Activated naive CD8-positive, alpha-beta T cell treated with anti-CD3 and anti-CD28 coated beads, Interleukin-2, amount 50 U/mL, for 24 hours (primary cell): ENCODE measurements around the gene SKP1.
A peak's percentile ranks its signal among the peaks of the same experiment; 100 is the strongest.
"Not testable (repeated sequence)": the region's sequence is repeated elsewhere in the genome, so short reads cannot be mapped to it uniquely, and the experiment has no call there.

Source experiments
- ATAC-seq: fragments of 150-1000 bp; cut with Tn5 transposase; one replicate; pipeline ENCODE4 v1.10.0; 2021
- DNase-seq: peaks from one replicate; pipeline ENCODE4 v3.0.0; 2021
- H3K27ac Mint-ChIP-seq: one replicate; pipeline ENCODE4 v1.8.0; 2021; ENCODE audit warnings: mild to moderate bottlenecking, mixed read lengths
- H3K27me3 Mint-ChIP-seq: one replicate; pipeline ENCODE4 v1.8.0; 2021; ENCODE audit warnings: mixed read lengths
- H3K36me3 Mint-ChIP-seq: one replicate; pipeline ENCODE4 v1.8.0; 2021; ENCODE audit warnings: low read depth, mixed read lengths
- H3K4me1 Mint-ChIP-seq: one replicate; pipeline ENCODE4 v1.8.0; 2021; ENCODE audit warnings: mixed read lengths
- H3K4me3 Mint-ChIP-seq: one replicate; pipeline ENCODE4 v1.8.0; 2021; ENCODE audit warnings: mild to moderate bottlenecking, moderate library complexity, mixed read lengths
- H3K9me3 Mint-ChIP-seq: one replicate; pipeline ENCODE4 v1.8.0; 2021; ENCODE audit warnings: mixed read lengths

SKP1 gene

GRCh38 chr5:134176511-134177368 is at the start of gene SKP1:
Gene SKP1 (minus strand): TSS chr5:134176950. CDS start chr5:134174022, 2,928 bp downstream.
- peak; percentile 86 for DNase-seq
- Mint-ChIP-seq H3K4me1 (peaks cover 28% of the 10 kb centered on the region), H3K4me3 (peak within 1 kb of the TSS; percentile 94)

DNA sequence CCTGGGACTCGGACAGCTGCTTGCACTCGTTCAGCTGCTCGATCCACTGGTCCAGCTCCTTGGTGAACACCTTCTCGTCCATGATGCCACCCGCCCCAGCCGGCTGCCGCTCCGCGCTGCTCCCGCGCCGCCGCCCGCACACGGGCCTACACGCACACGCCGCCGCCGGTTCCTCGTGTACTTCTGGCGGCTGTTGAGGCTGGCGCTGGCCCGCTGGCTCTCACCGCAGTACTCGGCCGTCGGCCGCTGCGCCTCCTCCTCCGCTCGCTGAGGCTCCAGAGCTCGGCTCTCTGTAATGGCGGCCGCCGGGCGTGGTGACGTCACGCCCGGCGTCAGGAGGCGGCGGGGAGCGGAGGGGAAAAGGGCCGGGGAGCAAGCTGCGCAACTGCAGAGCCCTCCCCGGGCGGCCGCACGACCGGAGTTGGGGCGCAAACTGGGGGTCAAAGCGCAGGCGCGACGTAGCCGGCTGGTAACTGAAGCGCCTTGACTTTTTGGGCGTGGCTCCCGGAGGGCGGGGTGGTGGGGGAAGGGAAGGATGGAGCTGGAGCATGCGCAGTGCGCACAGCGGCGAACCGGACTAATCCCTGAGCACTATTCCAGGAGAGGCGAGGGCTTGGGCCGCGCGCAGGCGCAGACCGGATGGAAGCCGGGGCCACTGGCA is 49.2 kb upstream of the SKP1 start, which contains the start of gene PPP2CA:
PPP2CA (minus strand) TSS at position 294 of the 661 bp plus-strand sequence; CDS start at position 82, 212 bp downstream.
- Mint-ChIP-seq H3K36me3 (peaks cover 33% of the 10 kb centered on the region), H3K27me3 (no peaks in the 10 kb centered on the region), H3K27ac (peak within 1 kb of the TSS; percentile 94)

More at GRCh38 chr5:134176511-134177368, at the start of gene SKP1:
- Mint-ChIP-seq H3K27ac (peak within 1 kb of the TSS; percentile 95), H3K36me3 (peaks cover 20% of the 10 kb centered on the region), H3K27me3 (no peaks in the 10 kb centered on the region), H3K9me3 (no peaks in the 10 kb centered on the region)
- peak; percentile 82 for ATAC-seq

GRCh38 chr5:134224888-134225779 is 48.4 kb upstream of the SKP1 start:
- Mint-ChIP-seq H3K27ac (peak overlapping the region; percentile 94), H3K9me3 (no peaks in the 10 kb centered on the region), H3K4me3 (peak overlapping the region; percentile 87), H3K27me3 (no peaks in the 10 kb centered on the region), H3K4me1 (peaks cover 63% of the 10 kb centered on the region), H3K36me3 (peaks cover 39% of the 10 kb centered on the region)
- DNase-seq (peak; percentile 71), ATAC-seq (peak; percentile 35)

More for the DNA sequence above, 49.2 kb upstream of the SKP1 start, which contains the start of gene PPP2CA:
- ATAC-seq (peak; percentile 86), DNase-seq (peak; percentile 99)
- Mint-ChIP-seq H3K9me3 (no peaks in the 10 kb centered on the region), H3K4me3 (peak within 1 kb of the TSS; percentile 87), H3K4me1 (peaks cover 55% of the 10 kb centered on the region)

GRCh38 chr5:134223406-134224248 is 46.9 kb upstream of the SKP1 start:
- no peak for ATAC-seq
- Mint-ChIP-seq H3K36me3 (peaks cover 48% of the 10 kb centered on the region), H3K9me3 (no peaks in the 10 kb centered on the region), H3K27me3 (no peaks in the 10 kb centered on the region), H3K4me3 (peak overlapping the region; percentile 87), H3K4me1 (peaks cover 75% of the 10 kb centered on the region), H3K27ac (peak overlapping the region; percentile 94)
- DNase-seq: no peak

DNA sequence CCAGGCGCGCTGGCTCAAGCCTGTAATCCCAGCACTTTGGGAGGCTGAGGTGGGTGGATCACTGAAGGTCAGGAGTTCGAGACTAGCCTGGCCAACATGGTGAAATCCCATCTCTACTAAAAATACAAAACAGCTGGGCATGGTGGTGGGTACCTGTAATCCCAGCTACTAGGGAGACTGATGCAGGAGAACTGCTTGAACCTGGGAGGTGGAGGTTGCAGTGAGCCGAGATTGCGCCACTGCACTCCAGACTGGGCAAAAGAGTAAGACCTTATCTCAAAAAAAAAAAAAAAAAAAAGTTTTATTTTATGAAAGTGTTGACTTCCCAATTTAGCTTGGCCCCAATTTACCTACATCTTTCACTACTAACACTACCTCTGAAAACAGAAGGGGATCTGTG is 44.9 kb upstream of the SKP1 start:
- not testable (repeated sequence) for ATAC-seq, H3K27me3 Mint-ChIP-seq, H3K9me3 Mint-ChIP-seq, DNase-seq
- H3K4me3 Mint-ChIP-seq: peak overlapping the region; percentile 14
- peaks cover 57% of the 10 kb centered on the region for H3K36me3 Mint-ChIP-seq
- peaks cover 84% of the 10 kb centered on the region for H3K4me1 Mint-ChIP-seq
- peak overlapping the region; percentile 31 for H3K27ac Mint-ChIP-seq

- H3K4me1 Mint-ChIP-seq: peaks cover 81% of the 10 kb centered on the region
- H3K4me3 Mint-ChIP-seq: no peak overlapping the region
- DNase-seq: no peak
- no peaks in the 10 kb centered on the region for H3K9me3 Mint-ChIP-seq
- H3K27me3 Mint-ChIP-seq: no peaks in the 10 kb centered on the region
- ATAC-seq: no peak
- H3K27ac Mint-ChIP-seq: no peak overlapping the region
- peaks cover 39% of the 10 kb centered on the region for H3K36me3 Mint-ChIP-seq
Measured at GRCh38 chr5:134215757-134216156, 39.0 kb upstream of the SKP1 start.

- H3K27ac Mint-ChIP-seq, H3K27me3 Mint-ChIP-seq, H3K9me3 Mint-ChIP-seq, ATAC-seq, DNase-seq: not testable (repeated sequence)
- Mint-ChIP-seq H3K36me3 (peaks cover 18% of the 10 kb centered on the region), H3K4me1 (peaks cover 64% of the 10 kb centered on the region), H3K4me3 (peak overlapping the region; percentile 21)
Measured at GRCh38 chr5:134211263-134212031, 34.7 kb upstream of the SKP1 start.

DNA sequence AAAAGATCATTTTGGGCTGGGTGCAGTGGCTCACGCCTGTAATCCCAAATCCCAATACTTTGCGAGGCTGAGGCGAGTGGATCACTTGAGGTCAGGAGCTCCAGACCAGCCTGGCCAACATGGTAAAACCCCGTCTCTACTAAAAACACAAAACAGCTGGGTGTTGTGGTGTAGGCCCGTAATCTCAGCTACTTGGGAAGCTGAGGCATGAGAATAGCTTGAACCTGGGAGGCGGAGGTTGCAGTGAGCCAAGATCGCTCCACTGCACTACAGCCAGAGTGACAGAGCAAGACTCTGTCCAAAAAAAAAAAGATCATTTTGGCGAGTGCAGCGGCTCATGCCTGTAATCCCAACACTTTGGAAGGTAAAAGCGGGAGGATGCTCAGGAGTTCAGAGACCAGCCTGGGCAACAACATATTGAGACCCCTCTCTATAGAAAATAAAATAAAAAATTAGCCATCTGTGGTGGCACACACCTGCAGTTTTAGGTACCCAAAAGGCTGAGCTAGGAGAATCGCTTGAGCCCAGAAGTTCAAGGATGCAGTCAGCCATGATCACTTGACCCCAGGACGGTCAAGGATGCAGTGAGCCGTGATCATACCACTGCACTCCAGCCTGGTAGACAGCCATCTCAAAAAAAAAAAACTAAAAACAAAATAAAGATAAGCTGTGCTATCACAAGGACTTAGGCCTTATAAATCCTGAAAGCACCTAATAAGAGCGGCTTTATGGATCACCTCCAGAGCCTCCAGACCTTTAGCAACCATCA is 32.9 kb upstream of the SKP1 start:
- H3K36me3 Mint-ChIP-seq: peaks cover 30% of the 10 kb centered on the region
- H3K27ac Mint-ChIP-seq: no peak overlapping the region
- peaks cover 58% of the 10 kb centered on the region for H3K4me1 Mint-ChIP-seq
- H3K9me3 Mint-ChIP-seq: no peaks in the 10 kb centered on the region
- H3K27me3 Mint-ChIP-seq: no peaks in the 10 kb centered on the region
- no peak overlapping the region for H3K4me3 Mint-ChIP-seq
- DNase-seq: no peak
- ATAC-seq: no peak

DNA sequence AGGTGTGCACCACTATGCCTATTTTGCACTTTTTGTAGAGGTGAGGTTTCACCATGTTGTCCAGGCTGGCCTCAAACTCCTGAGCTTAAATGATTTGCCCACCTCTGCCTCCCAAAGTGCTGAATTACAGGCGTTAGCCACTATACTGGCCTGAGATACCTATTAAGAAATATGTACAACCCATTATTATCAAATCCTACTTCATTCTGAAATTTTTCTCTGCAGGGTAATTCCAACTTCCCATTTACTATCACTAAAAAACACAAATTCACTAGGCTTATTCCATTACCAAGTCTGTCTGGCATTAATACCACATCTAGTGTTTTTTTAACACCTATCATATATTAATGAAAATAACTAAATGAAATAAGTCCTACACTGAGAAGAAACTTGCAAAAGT is 30.9 kb upstream of the SKP1 start:
- ATAC-seq: no peak
- Mint-ChIP-seq H3K9me3 (no peaks in the 10 kb centered on the region), H3K27ac (no peak overlapping the region), H3K36me3 (peaks cover 39% of the 10 kb centered on the region), H3K4me1 (peaks cover 44% of the 10 kb centered on the region), H3K4me3 (no peak overlapping the region), H3K27me3 (no peaks in the 10 kb centered on the region)
- no peak for DNase-seq

GRCh38 chr5:134206627-134207160 is 29.9 kb upstream of the SKP1 start:
- H3K27me3 Mint-ChIP-seq: no peaks in the 10 kb centered on the region
- ATAC-seq (no peak), DNase-seq (no peak)
- H3K4me1 Mint-ChIP-seq: peaks cover 34% of the 10 kb centered on the region
- no peak overlapping the region for H3K27ac Mint-ChIP-seq
- no peaks in the 10 kb centered on the region for H3K9me3 Mint-ChIP-seq
- peaks cover 43% of the 10 kb centered on the region for H3K36me3 Mint-ChIP-seq
- H3K4me3 Mint-ChIP-seq: no peak overlapping the region

DNA sequence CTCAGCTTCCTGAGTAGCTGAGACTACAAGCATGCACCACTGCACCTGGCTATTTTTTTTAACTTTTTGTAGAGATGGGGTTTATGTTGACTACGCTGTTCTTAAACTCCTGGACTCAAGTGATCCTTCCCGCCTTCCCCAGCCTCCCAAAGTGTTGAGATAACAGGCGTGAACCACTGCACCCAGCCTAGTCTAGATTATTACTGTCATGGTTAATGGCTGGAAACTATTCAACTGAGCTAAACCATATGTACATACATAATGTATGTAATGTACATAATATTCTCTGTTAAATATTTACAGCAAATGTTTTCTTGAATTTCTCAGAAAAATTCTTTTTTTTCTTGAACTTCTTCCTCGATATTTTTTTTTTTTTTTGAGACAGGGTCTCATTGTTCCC is 27.8 kb upstream of the SKP1 start:
- no peak for ATAC-seq
- Mint-ChIP-seq H3K4me3 (no peak overlapping the region), H3K4me1 (peaks cover 19% of the 10 kb centered on the region), H3K27me3 (no peaks in the 10 kb centered on the region), H3K36me3 (peaks cover 63% of the 10 kb centered on the region), H3K9me3 (no peaks in the 10 kb centered on the region), H3K27ac (no peak overlapping the region)
- no peak for DNase-seq

DNA sequence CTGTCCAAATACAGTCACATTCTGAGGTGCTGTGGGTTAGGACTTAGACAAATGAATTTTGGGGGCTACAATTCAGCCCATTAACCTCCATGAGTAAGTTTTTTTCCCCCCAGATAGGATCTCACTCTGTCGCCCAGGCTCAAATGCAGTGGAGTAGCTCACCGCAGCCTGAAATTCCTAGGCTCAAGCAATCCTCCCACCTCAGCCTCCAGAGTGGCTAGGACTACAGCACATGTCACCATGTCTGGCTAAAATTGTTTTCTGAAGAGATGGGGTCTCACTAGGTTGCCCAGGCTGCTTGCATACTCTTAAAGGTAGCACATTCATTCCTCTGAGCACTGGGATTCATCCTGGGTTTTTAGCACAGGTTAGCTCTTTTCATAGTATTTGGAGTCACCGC is 26.9 kb upstream of the SKP1 start:
- H3K36me3 Mint-ChIP-seq: peaks cover 72% of the 10 kb centered on the region
- ATAC-seq: no peak
- H3K27ac Mint-ChIP-seq: no peak overlapping the region
- H3K27me3 Mint-ChIP-seq: no peaks in the 10 kb centered on the region
- no peak for DNase-seq
- no peak overlapping the region for H3K4me3 Mint-ChIP-seq
- H3K4me1 Mint-ChIP-seq: peaks cover 12% of the 10 kb centered on the region
- no peaks in the 10 kb centered on the region for H3K9me3 Mint-ChIP-seq
